OCI-LY1 (cell line): ENCODE data around the gene QKI.

ENCODE experiments used
- H2AFZ ChIP-seq: fragments of 200-600 bp; sonication (generic), shearing (Covaris generic); 2 replicates; pipeline ENCODE4 v1.6.0; 2014; ENCODE audit warnings: antibody characterized with exemption, mild to moderate bottlenecking, low read length
- H3F3A ChIP-seq: fragments of 200-600 bp; sonication (generic), shearing (Covaris generic); 2 replicates; pipeline ENCODE4 v1.6.0; 2014; ENCODE audit warnings: mild to moderate bottlenecking, antibody characterized with exemption, low read length, moderate library complexity; ENCODE audit not compliant: insufficient read depth
- H3K27ac ChIP-seq: fragments of 200-600 bp; sonication (generic); 2 replicates; pipeline ENCODE4 v1.5.1; 2014; ENCODE audit warnings: low read length, mixed run types, mild to moderate bottlenecking, low read depth; ENCODE audit not compliant: poor library complexity, severe bottlenecking
- H3K27me3 ChIP-seq: fragments of 200-600 bp; sonication (generic); 2 replicates; pipeline ENCODE4 v1.6.0; 2014; ENCODE audit warnings: antibody characterized with exemption, mild to moderate bottlenecking, low read length, moderate library complexity; ENCODE audit not compliant: insufficient read depth
- H3K36me3 ChIP-seq: fragments of 200-600 bp; sonication (generic); 2 replicates; pipeline ENCODE4 v1.6.1; 2014; ENCODE audit warnings: mild to moderate bottlenecking, antibody characterized with exemption, low read length, moderate library complexity, mixed read lengths; ENCODE audit not compliant: insufficient read depth
- H3K4me1 ChIP-seq: fragments of 200-600 bp; sonication (generic); 2 replicates; pipeline ENCODE4 v1.5.1; 2014; ENCODE audit warnings: mild to moderate bottlenecking, low read length, moderate library complexity; ENCODE audit not compliant: insufficient read depth, severe bottlenecking
- H3K4me2 ChIP-seq: fragments of 200-600 bp; sonication (generic), shearing (Covaris generic); 2 replicates; pipeline ENCODE4 v1.6.1; 2014; ENCODE audit warnings: low read length
- H3K4me3 ChIP-seq: fragments of 200-600 bp; sonication (generic); 2 replicates; pipeline ENCODE4 v1.5.1; 2014; ENCODE audit warnings: low read length, low read depth, mild to moderate bottlenecking, mixed read lengths; ENCODE audit not compliant: poor library complexity, severe bottlenecking
- H3K79me2 ChIP-seq: fragments of 200-600 bp; shearing (Covaris generic); 2 replicates; pipeline ENCODE4 v1.6.1; 2016; ENCODE audit warnings: mixed run types, low read length, mixed read lengths; ENCODE audit not compliant: insufficient read depth
- H3K9ac ChIP-seq: fragments of 200-600 bp; sonication (generic), shearing (Covaris generic); 2 replicates; pipeline ENCODE4 v1.6.1; 2014; ENCODE audit warnings: mild to moderate bottlenecking, low read length, mixed read lengths
- H3K9me2 ChIP-seq: fragments of 200-600 bp; sonication (generic), shearing (Covaris generic); 2 replicates; pipeline ENCODE4 v1.6.1; 2014; ENCODE audit warnings: low read depth, mild to moderate bottlenecking, low read length, mixed read lengths
- H3K9me3 ChIP-seq: fragments of 200-600 bp; shearing (Covaris generic); 2 replicates; pipeline ENCODE4 v1.6.1; 2014; ENCODE audit warnings: low read length, mixed read lengths
- H4K20me1 ChIP-seq: fragments of 200-600 bp; sonication (generic), shearing (Covaris generic); 2 replicates; pipeline ENCODE4 v1.6.0; 2016; ENCODE audit warnings: mild to moderate bottlenecking, low read length; ENCODE audit not compliant: insufficient read depth
- EZH2 ChIP-seq: fragments of 200-600 bp; sonication (generic), shearing (Covaris generic); IDR thresholded peaks from 2 replicates; pipeline ENCODE4 v1.8.0; 2017; ENCODE audit warnings: borderline replicate concordance, mixed run types, mild to moderate bottlenecking, antibody characterized with exemption, low read length, moderate library complexity, mixed read lengths
- TF ChIP-seq, protein P1 (sequence below): fragments of 200-600 bp; sonication (generic), shearing (Covaris generic); IDR thresholded peaks from 2 replicates; pipeline ENCODE4 v1.5.1; 2017; ENCODE audit warnings: mild to moderate bottlenecking, antibody characterized with exemption, low read length, moderate library complexity, mixed read lengths

Gene QKI

DNA sequence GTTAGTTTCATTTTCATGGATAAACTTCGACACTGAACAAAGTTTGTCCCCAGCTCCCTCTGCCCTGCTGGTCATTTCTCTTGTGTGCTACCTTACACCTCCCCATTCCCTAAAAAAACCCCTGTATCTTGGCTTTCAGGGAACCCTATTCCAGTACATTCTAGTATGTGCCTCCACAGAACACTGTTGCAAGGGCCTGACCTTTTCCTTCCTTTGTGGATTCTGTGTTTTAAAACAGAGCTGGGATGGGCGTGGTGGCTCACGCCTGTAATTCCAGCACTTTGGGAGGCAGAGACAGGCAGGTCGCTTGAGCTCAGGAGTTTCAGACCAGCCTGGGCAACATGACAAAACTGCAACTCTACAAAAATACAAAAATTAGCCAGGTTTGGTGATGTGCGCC lies 20.6 kb upstream of the QKI start:
- no peak overlapping the region for H3K4me2 ChIP-seq
- H3K4me1 ChIP-seq: no peaks in the 10 kb centered on the region
- no peaks in the 10 kb centered on the region for H4K20me1 ChIP-seq
- H3K9ac ChIP-seq: no peak overlapping the region
- no peak overlapping the region for H3K4me3 ChIP-seq
- TF ChIP-seq, protein P1, sequence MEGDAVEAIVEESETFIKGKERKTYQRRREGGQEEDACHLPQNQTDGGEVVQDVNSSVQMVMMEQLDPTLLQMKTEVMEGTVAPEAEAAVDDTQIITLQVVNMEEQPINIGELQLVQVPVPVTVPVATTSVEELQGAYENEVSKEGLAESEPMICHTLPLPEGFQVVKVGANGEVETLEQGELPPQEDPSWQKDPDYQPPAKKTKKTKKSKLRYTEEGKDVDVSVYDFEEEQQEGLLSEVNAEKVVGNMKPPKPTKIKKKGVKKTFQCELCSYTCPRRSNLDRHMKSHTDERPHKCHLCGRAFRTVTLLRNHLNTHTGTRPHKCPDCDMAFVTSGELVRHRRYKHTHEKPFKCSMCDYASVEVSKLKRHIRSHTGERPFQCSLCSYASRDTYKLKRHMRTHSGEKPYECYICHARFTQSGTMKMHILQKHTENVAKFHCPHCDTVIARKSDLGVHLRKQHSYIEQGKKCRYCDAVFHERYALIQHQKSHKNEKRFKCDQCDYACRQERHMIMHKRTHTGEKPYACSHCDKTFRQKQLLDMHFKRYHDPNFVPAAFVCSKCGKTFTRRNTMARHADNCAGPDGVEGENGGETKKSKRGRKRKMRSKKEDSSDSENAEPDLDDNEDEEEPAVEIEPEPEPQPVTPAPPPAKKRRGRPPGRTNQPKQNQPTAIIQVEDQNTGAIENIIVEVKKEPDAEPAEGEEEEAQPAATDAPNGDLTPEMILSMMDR: no peak
- TF ChIP-seq EZH2: no peak
- no peak overlapping the region for H3K27ac ChIP-seq
- peaks cover 4% of the 10 kb centered on the region; the same call in 1 of the 2 replicates for H3K27me3 ChIP-seq
- H3K9me3 ChIP-seq: no peaks in the 10 kb centered on the region
- H3K36me3 ChIP-seq: no peaks in the 10 kb centered on the region
- no peaks in the 10 kb centered on the region for H3K79me2 ChIP-seq
- H2AFZ ChIP-seq: no peak overlapping the region
- no peaks in the 10 kb centered on the region for H3F3A ChIP-seq
- H3K9me2 ChIP-seq: no peaks in the 10 kb centered on the region

DNA sequence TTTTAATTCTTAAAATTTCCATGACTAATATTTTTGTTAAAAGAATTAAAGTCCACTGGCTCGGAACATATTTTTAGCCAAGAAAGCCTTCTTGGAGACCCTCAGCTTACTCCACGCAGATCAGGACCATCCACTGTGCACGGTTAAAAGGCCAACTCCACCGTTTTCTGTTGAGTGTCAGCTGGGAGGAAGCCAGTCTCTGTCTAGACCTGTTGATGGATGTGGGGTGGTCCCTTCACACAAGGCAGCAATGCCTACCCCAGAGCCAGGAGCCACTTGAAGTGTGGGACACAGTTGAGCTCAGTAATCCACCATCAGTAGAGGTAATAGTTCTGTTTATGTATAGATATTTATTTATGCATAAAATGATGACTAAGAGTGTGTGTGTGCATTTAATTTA lies 19.9 kb upstream of the QKI start:
- no peak overlapping the region for H3K27ac ChIP-seq
- peaks cover 4% of the 10 kb centered on the region; the same call in 1 of the 2 replicates for H3K27me3 ChIP-seq
- no peak overlapping the region for H3K4me3 ChIP-seq
- H3K4me1 ChIP-seq: no peaks in the 10 kb centered on the region
- H3K9me2 ChIP-seq: no peaks in the 10 kb centered on the region
- H2AFZ ChIP-seq: no peak overlapping the region
- no peak overlapping the region for H3K4me2 ChIP-seq
- H3K79me2 ChIP-seq: no peaks in the 10 kb centered on the region
- H3K9me3 ChIP-seq: no peaks in the 10 kb centered on the region
- no peak for TF ChIP-seq EZH2
- TF ChIP-seq, protein P1: no peak
- no peaks in the 10 kb centered on the region for H3F3A ChIP-seq
- no peaks in the 10 kb centered on the region for H4K20me1 ChIP-seq
- no peaks in the 10 kb centered on the region for H3K36me3 ChIP-seq
- no peak overlapping the region for H3K9ac ChIP-seq

DNA sequence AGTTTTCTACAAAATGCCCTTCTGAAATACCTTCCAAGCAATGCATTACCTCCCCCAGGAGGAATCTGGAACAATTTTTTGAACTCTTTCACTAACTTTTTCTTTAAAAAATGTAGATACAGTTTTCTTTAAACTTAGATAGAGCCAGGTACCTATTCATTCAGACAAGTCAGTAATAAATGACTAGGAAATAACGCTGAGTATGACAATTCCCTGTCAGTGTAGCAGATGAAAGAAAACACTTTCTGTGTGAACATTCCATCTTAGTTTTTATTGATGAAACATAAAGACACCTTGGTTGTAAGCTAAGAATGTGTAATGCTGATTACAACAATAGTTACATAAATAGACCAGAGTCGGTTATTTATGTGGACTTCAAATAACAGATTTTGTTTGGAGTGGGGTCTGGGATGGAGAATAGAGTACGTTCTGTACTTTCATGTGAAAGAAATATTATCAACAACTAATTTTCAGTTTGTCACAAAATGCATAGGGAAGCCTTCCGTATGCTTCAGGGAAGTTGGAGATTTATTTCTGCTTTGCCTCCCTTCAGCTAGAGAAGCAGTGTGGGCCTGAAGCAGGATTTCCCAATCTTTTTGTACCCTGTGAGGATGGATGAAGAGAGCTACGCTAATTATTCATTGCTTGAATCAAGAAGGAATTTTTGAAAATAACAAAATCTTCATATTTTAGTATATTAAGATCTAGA lies 19.2 kb upstream of the QKI start:
- no peak overlapping the region for H2AFZ ChIP-seq

More for the DNA sequence above, 19.2 kb upstream of the QKI start:
- Histone ChIP-seq H3F3A (no peaks in the 10 kb centered on the region), H3K9me2 (no peaks in the 10 kb centered on the region), H3K27me3 (peaks cover 4% of the 10 kb centered on the region; the same call in 1 of the 2 replicates), H3K4me1 (no peaks in the 10 kb centered on the region), H3K9ac (no peak overlapping the region), H3K4me3 (no peak overlapping the region), H3K36me3 (no peaks in the 10 kb centered on the region), H3K4me2 (no peak overlapping the region), H4K20me1 (no peaks in the 10 kb centered on the region), H3K9me3 (no peaks in the 10 kb centered on the region), H3K27ac (no peak overlapping the region), H3K79me2 (no peaks in the 10 kb centered on the region)
- TF ChIP-seq, protein P1: no peak
- no peak for TF ChIP-seq EZH2
